NCI-H226 (cell line): ENCODE measurements around the gene CLDN20.
"Not testable (repeated sequence)": the region's sequence is repeated elsewhere in the genome, so short reads cannot be mapped to it uniquely, and the experiment has no call there.

Source experiments
- DNase-seq: peaks from one replicate; pipeline ENCODE4 v3.0.0-alpha.2; 2015

The CLDN20 gene

GRCh38 chr6:155272353-155273232, 8.8 kb downstream of the CLDN20 start:
- no peak for DNase-seq

- peak; percentile 61 for DNase-seq
These were observed 9.6 kb downstream of the CLDN20 start for GRCh38 chr6:155273431-155273830.

- no peak for DNase-seq
These were observed 10.3 kb downstream of the CLDN20 start for GRCh38 chr6:155274106-155274505.

- DNase-seq: peak; percentile 3
These were observed 10.7 kb downstream of the CLDN20 start for GRCh38 chr6:155274533-155274932.

- no peak for DNase-seq
These were observed 12.1 kb downstream of the CLDN20 start for GRCh38 chr6:155275808-155276480.

- DNase-seq: no peak
These were observed 12.8 kb downstream of the CLDN20 start for GRCh38 chr6:155276638-155277037.

GRCh38 chr6:155278319-155279049, 14.7 kb downstream of the CLDN20 start:
- DNase-seq: no peak

GRCh38 chr6:155284775-155285174, 21.0 kb downstream of the CLDN20 start:
- DNase-seq: no peak

GRCh38 chr6:155287762-155288161, 23.9 kb downstream of the CLDN20 start:
- DNase-seq: no peak

- no peak for DNase-seq
These were observed 26.7 kb downstream of the CLDN20 start for GRCh38 chr6:155290491-155290890.

GRCh38 chr6:155291291-155291690, 27.5 kb downstream of the CLDN20 start:
- no peak for DNase-seq

GRCh38 chr6:155292711-155293110, 28.9 kb downstream of the CLDN20 start:
- no peak for DNase-seq

GRCh38 chr6:155297669-155298068, 33.9 kb downstream of the CLDN20 start:
- no peak for DNase-seq

- DNase-seq: no peak
These were observed 38.1 kb downstream of the CLDN20 start for GRCh38 chr6:155301867-155302266.

GRCh38 chr6:155303361-155303870, 39.6 kb downstream of the CLDN20 start:
- DNase-seq: no peak

GRCh38 chr6:155306958-155307357, 43.1 kb downstream of the CLDN20 start:
- DNase-seq: no peak

- no peak for DNase-seq
These were observed 45.3 kb downstream of the CLDN20 start for GRCh38 chr6:155309150-155309549.

GRCh38 chr6:155310596-155310995, 46.8 kb downstream of the CLDN20 start:
- DNase-seq: no peak

GRCh38 chr6:155311086-155311485, 47.3 kb downstream of the CLDN20 start:
- DNase-seq: no peak

- no peak for DNase-seq
These were observed 47.8 kb downstream of the CLDN20 start for GRCh38 chr6:155311583-155311982.

- not testable (repeated sequence) for DNase-seq
These were observed 49.1 kb downstream of the CLDN20 start for GRCh38 chr6:155312950-155313349.

GRCh38 chr6:155313602-155314091, 49.8 kb downstream of the CLDN20 start:
- peak; percentile 6 for DNase-seq
